HG02840 (cell line): ENCODE data around the gene NKX6-1.

Experiments used
- ATAC-seq: cut with Tn5 transposase; IDR thresholded peaks from one replicate; pipeline ENCODE4 v1.9.1; 2021; ENCODE audit warnings: mild to moderate bottlenecking, moderate library complexity, moderate number of reproducible peaks; ENCODE audit not compliant: unreplicated experiment, low FRiP score

NKX6-1 gene

GRCh38 chr4:84499624-84499982 lies 511 bp upstream of the NKX6-1 start:
- no peak for ATAC-seq

- ATAC-seq = no peak
These were observed 723 bp downstream of the NKX6-1 start for GRCh38 chr4:84498203-84498934.

- ATAC-seq = no peak
These were observed 1.4 kb downstream of the NKX6-1 start for GRCh38 chr4:84497504-84498202.

- no peak for ATAC-seq
These were observed 2.2 kb downstream of the NKX6-1 start for GRCh38 chr4:84496706-84497503.

- no peak for ATAC-seq
These were observed 2.8 kb downstream of the NKX6-1 start for GRCh38 chr4:84496331-84496705.

- ATAC-seq = no peak
These were observed 3.3 kb downstream of the NKX6-1 start for GRCh38 chr4:84495794-84496261.

GRCh38 chr4:84495118-84495793 lies 3.8 kb downstream of the NKX6-1 start:
- ATAC-seq = no peak

GRCh38 chr4:84494531-84494930 lies 4.6 kb downstream of the NKX6-1 start:
- ATAC-seq = no peak

GRCh38 chr4:84494076-84494475 lies 5.0 kb downstream of the NKX6-1 start:
- no peak for ATAC-seq

- ATAC-seq = no peak
These were observed 5.8 kb downstream of the NKX6-1 start for GRCh38 chr4:84493092-84493850.

- ATAC-seq = no peak
These were observed 6.4 kb downstream of the NKX6-1 start for GRCh38 chr4:84492737-84493091.

- ATAC-seq = no peak
These were observed 6.8 kb downstream of the NKX6-1 start for GRCh38 chr4:84492290-84492689.

GRCh38 chr4:84491481-84491880 lies 7.6 kb downstream of the NKX6-1 start:
- no peak for ATAC-seq

- ATAC-seq = no peak
These were observed 8.4 kb downstream of the NKX6-1 start for GRCh38 chr4:84490663-84491062.

- no peak for ATAC-seq
These were observed 14.9 kb downstream of the NKX6-1 start for GRCh38 chr4:84484236-84484635.

- no peak for ATAC-seq
These were observed 15.4 kb downstream of the NKX6-1 start for GRCh38 chr4:84483688-84484087.

- no peak for ATAC-seq
These were observed 16.2 kb downstream of the NKX6-1 start for GRCh38 chr4:84482564-84483563.

- ATAC-seq = no peak
These were observed 17.2 kb downstream of the NKX6-1 start for GRCh38 chr4:84481860-84482245.
